Spleen (tissue), 11 donors: ENCODE data around the gene ZNF429. TPM values are rescaled to one million over a fixed set of nuclear protein-coding genes. Genes with fewer than 3 reads are reported as not detected.

Experiments used
- DNase-seq: peaks from one replicate; pipeline ENCODE4 v3.0.0-alpha.2; 2020
- H3K27ac ChIP-seq, 8 donors: fragments of 200-600 bp; sonication (generic) in 7 of 8; 1 replicate in 4 of 8; 2 replicates in 4 of 8; pipeline versions ENCODE4 v1.5.0 to v1.8.0; 2016 to 2021; ENCODE audit warnings: inconsistent platforms in 4 of 8, mild to moderate bottlenecking in 4 of 8, moderate library complexity in 1 of 8
- H3K27me3 ChIP-seq, 7 donors: fragments of 200-600 bp; sonication (generic) in 6 of 7; replicated peaks in 1 of 7; 1 replicate in 4 of 7; 2 replicates in 3 of 7; pipeline versions ENCODE4 v1.5.0 to v1.8.0; 2016 to 2021; ENCODE audit warnings: inconsistent platforms in 3 of 7, mild to moderate bottlenecking in 1 of 7
- H3K36me3 ChIP-seq, 6 donors: fragments of 200-600 bp; sonication (generic) in 5 of 6; 1 replicate in 4 of 6; 2 replicates in 2 of 6; pipeline versions ENCODE4 v1.5.0 to v1.8.0; 2016 to 2021; ENCODE audit warnings: inconsistent platforms in 2 of 6
- H3K4me1 ChIP-seq, 6 donors: fragments of 200-600 bp; sonication (generic) in 5 of 6; 1 replicate in 3 of 6; 2 replicates in 3 of 6; pipeline versions ENCODE4 v1.5.0 to v1.8.0; 2016 to 2021; ENCODE audit warnings: inconsistent platforms in 3 of 6
- H3K4me3 ChIP-seq, 8 donors: fragments of 200-600 bp; sonication (generic) in 7 of 8; 1 replicate in 4 of 8; 2 replicates in 4 of 8; pipeline versions ENCODE4 v1.5.0 to v1.8.0; 2016 to 2021; ENCODE audit warnings: inconsistent platforms in 4 of 8, mild to moderate bottlenecking in 4 of 8, moderate library complexity in 2 of 8
- H3K9me3 ChIP-seq, 8 donors: fragments of 200-600 bp; sonication (generic) in 7 of 8; 1 replicate in 4 of 8; 2 replicates in 4 of 8; pipeline versions ENCODE4 v1.5.0 to v1.8.0; 2016 to 2021; ENCODE audit warnings: inconsistent platforms in 4 of 8
- CTCF ChIP-seq, 11 experiments: fragments of 200-600 bp in 7 of 11; fragments of 450-650 bp in 4 of 11; sonication (generic) in 4 of 11; IDR thresholded peaks in 8 of 11; conservative IDR thresholded peaks in 3 of 11; 1 replicate in 7 of 11; 2 replicates in 4 of 11; pipeline versions ENCODE4 v1.4.0 to v1.8.0; 2016 to 2021; ENCODE audit warnings: antibody characterized with exemption in 11 of 11, inconsistent platforms in 4 of 11, mild to moderate bottlenecking in 1 of 11
- POLR2A ChIP-seq, 3 donors: fragments of 450-650 bp; IDR thresholded peaks; one replicate each; pipeline ENCODE4 v1.5.1; 2017; ENCODE audit warnings: antibody characterized with exemption in 3 of 3, mild to moderate bottlenecking in 1 of 3
- POLR2AphosphoS5 ChIP-seq, 3 donors: sonication (generic); formaldehyde crosslinking; IDR thresholded peaks; one replicate each; pipeline ENCODE4 v1.5.1; 2017; ENCODE audit warnings: antibody characterized with exemption in 3 of 3
- WGBS, 5 donors: extraction: QIAGEN DNeasy Blood & Tissue Kit in 3 of 5; methylation state at CpG; one replicate each; pipeline versions ENCODE4 v1.1.5 to v1.1.7; 2013 to 2018; 5-methylcytosine and 5-hydroxymethylcytosine counted together
- intact Hi-C: fragments of 100-400 bp; cut with DNase I; formaldehyde crosslinking; loops from one replicate; pipeline ENCODE4 v1.15.0; 2023; ENCODE audit warnings: low total_unique reads
- polyA plus RNA-seq, 3 donors: library from polyadenylated mRNA; stranded (reverse); fragments of 200-250 nt; gene quantifications; one replicate each; pipeline ENCODE4 v1.2.1, GENCODE V29; 2013
- total RNA-seq, 7 donors: library from RNA; depleted of rRNA in 3 of 7; stranded (reverse); fragments of >200 nt in 3 of 7; fragmentation: NEBNext Ultra II Directional in 4 of 7; extraction: Animal tissue kit (Norgen Biotek cat#: 25700) in 4 of 7; gene quantifications; one replicate each; pipeline versions ENCODE4 v1.1.0 to v1.2.1, GENCODE V29; 2016 to 2021
- donor health status: healthy with polysubstance abuse.
- donor health status: DM: no; HTN: no; CAD: no; lungs with moderate emphysema.
- donor health status: DM: no; HTN: no; CAD: no.
- donor health status: Bipolar disorder and iron deficiency.
- donor health status: healthy.
- donor health status: DM: no; HTN: no; CAD: no.
- donor health status: DM: yes; HTN: yes; CAD: no.

Gene ZNF429
- total and polyA plus RNA-seq, 10 donors = 6.9 to 45.0 (median 16.9) TPM

- Histone ChIP-seq H3K27ac (no peak overlapping the region), H3K4me1 (peaks cover 0 to 13% (median 6%) of the 10 kb centered on the region in 6 donors), H3K4me3 (peak overlapping the region in 1 of 8 donors; percentile 60), H3K36me3 (no peaks in the 10 kb centered on the region), H3K27me3 (peaks cover 0 to 28% (median 12%) of the 10 kb centered on the region in 7 donors), H3K9me3 (peaks cover 0 to 33% (median 5%) of the 10 kb centered on the region in 8 donors)
- TF ChIP-seq POLR2AphosphoS5 (IDR thresholded peaks at IDR 0.05) (no peak), POLR2A (IDR thresholded peaks at IDR 0.05) (no peak), CTCF (IDR thresholded peaks at IDR 0.05 in 8 of 11, conservative IDR thresholded peaks at IDR 0.05 in 3 of 11) (no peak)
- DNase-seq = no peak
- intact Hi-C loops = no loop called here
- WGBS, 5 donors = 75 to 91% (median 86%) methylated on average over 5 of the region's 5 CpGs
These were observed 82.1 kb downstream of the ZNF429 start for GRCh38 chr19:21587549-21587948.

GRCh38 chr19:21588065-21588601 lies 82.7 kb downstream of the ZNF429 start:
- intact Hi-C loops = no loop called here
- peaks cover 0 to 28% (median 12%) of the 10 kb centered on the region in 7 donors for H3K27me3 ChIP-seq
- H3K4me1 ChIP-seq = peaks cover 0 to 13% (median 6%) of the 10 kb centered on the region in 6 donors
- DNase-seq = no peak
- no peak overlapping the region for H3K4me3 ChIP-seq
- 84 to 91% (median 86%) methylated on average over 6 to 7 of the region's 7 CpGs for WGBS, 5 donors
- TF ChIP-seq CTCF (IDR thresholded peaks at IDR 0.05 in 8 of 11, conservative IDR thresholded peaks at IDR 0.05 in 3 of 11) (no peak), POLR2A (IDR thresholded peaks at IDR 0.05) (no peak), POLR2AphosphoS5 (IDR thresholded peaks at IDR 0.05) (no peak)
- H3K27ac ChIP-seq = no peak overlapping the region
- H3K36me3 ChIP-seq = no peaks in the 10 kb centered on the region
- peaks cover 0 to 32% (median 4%) of the 10 kb centered on the region in 8 donors for H3K9me3 ChIP-seq

DNA sequence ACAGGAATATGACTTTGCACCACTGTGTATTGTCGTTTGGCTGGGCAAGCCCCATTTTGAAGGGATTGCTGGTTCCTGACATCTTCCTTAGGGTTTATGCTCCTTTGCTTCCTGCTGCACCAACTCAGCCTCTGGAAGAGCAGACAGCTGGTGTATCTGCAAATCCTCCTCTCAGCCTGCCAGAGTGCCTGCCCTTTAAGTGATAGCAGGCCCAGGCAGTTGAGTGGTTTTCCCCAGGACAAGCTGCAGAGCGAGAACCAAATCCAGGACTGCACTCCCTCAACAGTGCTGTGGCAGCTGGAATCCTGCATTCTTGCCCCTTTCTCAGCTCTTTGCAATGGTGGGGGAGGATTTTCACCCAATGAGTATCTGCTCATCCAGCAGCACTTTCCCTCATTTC lies 85.5 kb downstream of the ZNF429 start:
- H3K27ac ChIP-seq = no peak overlapping the region
- intact Hi-C loops = no loop called here
- no peak for DNase-seq
- H3K4me1 ChIP-seq = peaks cover 0 to 13% (median 6%) of the 10 kb centered on the region in 6 donors
- TF ChIP-seq POLR2AphosphoS5 (IDR thresholded peaks at IDR 0.05) (no peak), CTCF (IDR thresholded peaks at IDR 0.05 in 8 of 11, conservative IDR thresholded peaks at IDR 0.05 in 3 of 11) (no peak), POLR2A (IDR thresholded peaks at IDR 0.05) (no peak)
- H3K36me3 ChIP-seq = no peaks in the 10 kb centered on the region
- H3K4me3 ChIP-seq = no peak overlapping the region
- H3K27me3 ChIP-seq = peaks cover 0 to 20% (median 12%) of the 10 kb centered on the region in 7 donors
- 63 to 80% (median 70%) methylated on average over 2 of the region's 2 CpGs for WGBS, 5 donors
- H3K9me3 ChIP-seq = peaks cover 0 to 18% (median 0%) of the 10 kb centered on the region in 8 donors

- Histone ChIP-seq H3K4me3 (peak overlapping the region in 1 of 8 donors; percentile 51), H3K27me3 (no peaks in the 10 kb centered on the region), H3K27ac (peak overlapping the region in 5 of 8 donors; percentile 39 to 87 (median 78)), H3K36me3 (no peaks in the 10 kb centered on the region), H3K9me3 (peaks cover 0 to 22% (median 0%) of the 10 kb centered on the region in 8 donors), H3K4me1 (no peaks in the 10 kb centered on the region)
- DNase-seq = no peak
- 83 to 96% (median 93%) methylated on average over 2 of the region's 2 CpGs for WGBS, 5 donors
- intact Hi-C loops = no loop called here
- TF ChIP-seq CTCF (IDR thresholded peaks at IDR 0.05 in 8 of 11, conservative IDR thresholded peaks at IDR 0.05 in 3 of 11) (no peak), POLR2A (IDR thresholded peaks at IDR 0.05) (no peak), POLR2AphosphoS5 (IDR thresholded peaks at IDR 0.05) (no peak)
These were observed 87.6 kb downstream of the ZNF429 start for GRCh38 chr19:21593008-21593481.
